H9 (cell line): ENCODE data around the gene HDAC1. TPM values are rescaled to one million over a fixed set of nuclear protein-coding genes. Genes with fewer than 3 reads are reported as not detected.

Experiments
- DNase-seq: peaks from one replicate; pipeline ENCODE4 v3.0.0-alpha.2; 2017
- H2AFZ ChIP-seq: one replicate; pipeline ENCODE4 v1.6.1; 2013; ENCODE audit warnings: mild to moderate bottlenecking, low read length, control low read depth, moderate library complexity
- H2AK5ac ChIP-seq: 2 replicates; pipeline ENCODE4 v1.6.1; 2013; ENCODE audit warnings: low read length, control low read depth, mixed read lengths; ENCODE audit not compliant: insufficient read length
- H2BK120ac ChIP-seq: one replicate; pipeline ENCODE4 v1.6.1; 2013; ENCODE audit warnings: low read depth, mild to moderate bottlenecking, low read length, control low read depth, inconsistent platforms; ENCODE audit not compliant: poor library complexity, severe bottlenecking
- H2BK12ac ChIP-seq: 2 replicates; pipeline ENCODE4 v1.6.1; 2013; ENCODE audit warnings: low read length, control low read depth, mixed read lengths, low read depth; ENCODE audit not compliant: insufficient read length
- H2BK15ac ChIP-seq: 2 replicates; pipeline ENCODE4 v1.6.1; 2013; ENCODE audit warnings: low read depth, low read length, control low read depth
- H2BK20ac ChIP-seq: one replicate; pipeline ENCODE4 v1.6.1; 2013; ENCODE audit warnings: low read depth, mild to moderate bottlenecking, low read length, control low read depth, inconsistent platforms; ENCODE audit not compliant: poor library complexity, severe bottlenecking
- H2BK5ac ChIP-seq: 2 replicates; pipeline ENCODE4 v1.6.1; 2013; ENCODE audit warnings: low read length, control low read depth, mixed read lengths; ENCODE audit not compliant: insufficient read length
- H3K14ac ChIP-seq: 2 replicates; pipeline ENCODE4 v1.6.1; 2013; ENCODE audit warnings: low read length, control low read depth; ENCODE audit not compliant: insufficient read depth
- H3K18ac ChIP-seq: 2 replicates; pipeline ENCODE4 v1.6.1; 2013; ENCODE audit warnings: low read depth, mild to moderate bottlenecking, mixed read lengths, low read length, control low read depth; ENCODE audit not compliant: insufficient read length
- H3K23ac ChIP-seq: 2 replicates; pipeline ENCODE4 v1.6.1; 2013; ENCODE audit warnings: low read length, control low read depth, mixed read lengths, low read depth; ENCODE audit not compliant: insufficient read length
- H3K23me2 ChIP-seq: 2 replicates; pipeline ENCODE4 v1.6.1; 2013; ENCODE audit warnings: low read depth, mild to moderate bottlenecking, mixed read lengths, low read length, control low read depth; ENCODE audit not compliant: insufficient read length, poor library complexity, severe bottlenecking
- H3K27ac ChIP-seq: 2 replicates; pipeline ENCODE4 v1.5.1; 2013; ENCODE audit warnings: low read length, control low read depth, mixed read lengths, low read depth; ENCODE audit not compliant: insufficient read length
- H3K27me3 ChIP-seq: 2 replicates; pipeline ENCODE4 v1.6.1; 2013; ENCODE audit warnings: low read length, control low read depth, inconsistent platforms; ENCODE audit not compliant: insufficient read depth
- H3K4ac ChIP-seq: 2 replicates; pipeline ENCODE4 v1.6.1; 2013; ENCODE audit warnings: low read depth, mild to moderate bottlenecking, control low read depth, inconsistent platforms, low read length, moderate library complexity
- H3K4me1 ChIP-seq: 2 replicates; pipeline ENCODE4 v1.6.1; 2013; ENCODE audit warnings: low read length, control low read depth, inconsistent platforms; ENCODE audit not compliant: insufficient read depth
- H3K4me2 ChIP-seq: 2 replicates; pipeline ENCODE4 v1.6.1; 2013; ENCODE audit warnings: low read length, control low read depth, mixed read lengths; ENCODE audit not compliant: insufficient read length, insufficient read depth
- H3K56ac ChIP-seq: 2 replicates; pipeline ENCODE4 v1.6.1; 2013; ENCODE audit warnings: low read depth, mild to moderate bottlenecking, mixed read lengths, low read length, control low read depth; ENCODE audit not compliant: insufficient read length
- H3K79me1 ChIP-seq: 2 replicates; pipeline ENCODE4 v1.6.1; 2013; ENCODE audit warnings: low read depth, mild to moderate bottlenecking, moderate library complexity, low read length, control low read depth, inconsistent platforms; ENCODE audit not compliant: insufficient read depth, poor library complexity, severe bottlenecking
- H3K79me2 ChIP-seq: 2 replicates; pipeline ENCODE4 v1.6.1; 2013; ENCODE audit warnings: low read length, control low read depth, inconsistent platforms; ENCODE audit not compliant: insufficient read depth
- H3K9ac ChIP-seq: 2 replicates; pipeline ENCODE4 v1.6.1; 2013; ENCODE audit warnings: low read length, control low read depth, mixed read lengths; ENCODE audit not compliant: insufficient read length; ENCODE audit errors: extremely low read depth
- H3K9me3 ChIP-seq: one replicate; pipeline ENCODE4 v1.6.1; 2013; ENCODE audit warnings: low read depth, low read length, inconsistent platforms; ENCODE audit not compliant: control insufficient read depth
- H3T11ph ChIP-seq: one replicate; pipeline ENCODE4 v1.6.1; 2013; ENCODE audit warnings: mild to moderate bottlenecking, low read length, control low read depth, inconsistent platforms
- H4K20me1 ChIP-seq: one replicate; pipeline ENCODE4 v1.6.1; 2013; ENCODE audit not compliant: control insufficient read depth, insufficient read length, insufficient read depth
- H4K5ac ChIP-seq: 2 replicates; pipeline ENCODE4 v1.6.1; 2013; ENCODE audit warnings: low read depth, mild to moderate bottlenecking, mixed read lengths, low read length, control low read depth; ENCODE audit not compliant: insufficient read length
- H4K8ac ChIP-seq: replicated peaks from 2 replicates; pipeline ENCODE4 v1.6.1; 2013; ENCODE audit warnings: low read length, control low read depth, mixed read lengths, low read depth; ENCODE audit not compliant: insufficient read length
- H4K91ac ChIP-seq: 2 replicates; pipeline ENCODE4 v1.6.1; 2013; ENCODE audit warnings: low read depth, mild to moderate bottlenecking, moderate library complexity, mixed read lengths, low read length, control low read depth; ENCODE audit not compliant: insufficient read length
- H3K27ac Mint-ChIP-seq, 3 experiments: 2 replicates in 2 of 3; 3 replicates in 1 of 3; pipeline ENCODE4 v1.8.0; 2020 to 2021; ENCODE audit warnings: mixed read lengths in 3 of 3, mild to moderate bottlenecking in 1 of 3, moderate library complexity in 1 of 3
- H3K27me3 Mint-ChIP-seq: 2 replicates; pipeline ENCODE4 v1.8.0; 2021; ENCODE audit warnings: low read depth, mild to moderate bottlenecking, moderate library complexity, mixed read lengths
- H3K36me3 Mint-ChIP-seq, 3 experiments: 2 replicates in 2 of 3; 3 replicates in 1 of 3; pipeline ENCODE4 v1.8.0; 2020 to 2021; ENCODE audit warnings: low read depth in 3 of 3, mixed read lengths in 3 of 3; ENCODE audit not compliant: insufficient read depth in 1 of 3
- H3K4me1 Mint-ChIP-seq, 2 experiments: 2 replicates each; pipeline ENCODE4 v1.8.0; 2020; ENCODE audit warnings: mixed read lengths in 2 of 2
- H3K4me3 Mint-ChIP-seq, 2 experiments: 2 replicates in 1 of 2; 3 replicates in 1 of 2; pipeline ENCODE4 v1.8.0; 2020 to 2021; ENCODE audit warnings: mild to moderate bottlenecking in 2 of 2, mixed read lengths in 2 of 2, moderate library complexity in 1 of 2
- H3K9me3 Mint-ChIP-seq, 2 experiments: 2 replicates in 1 of 2; 3 replicates in 1 of 2; pipeline ENCODE4 v1.8.0; 2020; ENCODE audit warnings: mild to moderate bottlenecking in 2 of 2, mixed read lengths in 2 of 2, moderate library complexity in 1 of 2
- WGBS: extraction: QIAGEN DNeasy Blood & Tissue Kit; methylation state at CpG from one replicate; pipeline ENCODE4 v1.1.7; 2013; ENCODE audit warnings: missing lambda C conversion rate, low lambda C conversion rate, mixed read lengths; ENCODE audit not compliant: insufficient read length; ENCODE audit errors: extremely low coverage; 5-methylcytosine and 5-hydroxymethylcytosine counted together
- total RNA-seq: library from RNA; stranded (reverse); gene quantifications from 2 replicates; pipeline ENCODE4 v1.2.1, GENCODE V29; 2021
- TF ChIP-seq, protein P1 (sequence below): fragments of 200-600 bp; sonication (generic); conservative IDR thresholded peaks from 3 replicates; pipeline ENCODE4 v1.8.0; 2021; ENCODE audit warnings: antibody characterized with exemption, mild to moderate bottlenecking

Gene HDAC1
- total RNA-seq, 1 experiment from 2014 or later, result 162 TPM

DNA sequence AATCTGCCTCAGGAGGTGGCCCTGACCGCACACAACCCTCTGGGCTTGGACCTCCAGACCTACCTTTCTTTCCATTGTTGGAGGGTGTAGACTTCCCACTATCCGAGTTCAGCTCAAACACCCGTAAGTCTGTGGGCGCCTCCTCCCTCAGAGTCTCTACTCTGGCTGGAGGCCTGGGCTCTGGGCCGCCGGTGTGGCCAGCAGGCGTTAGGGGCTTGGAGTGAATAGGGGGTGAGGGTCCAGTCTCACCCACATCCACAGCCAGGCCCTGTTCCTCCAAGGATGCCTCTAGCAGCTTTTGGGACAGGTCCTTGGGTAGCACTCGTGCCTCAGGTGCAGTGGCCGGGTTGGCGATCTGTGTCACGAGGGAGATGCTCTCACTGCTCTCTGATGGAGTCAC lies 84.3 kb downstream of the HDAC1 start:
- no peak overlapping the region for H2BK15ac ChIP-seq
- WGBS, result no CpG with 5 or more reads among the region's 11 CpGs
- no peaks in the 10 kb centered on the region for H3K27me3 ChIP-seq
- no peak overlapping the region for H3K18ac ChIP-seq
- no peak overlapping the region for H3K14ac ChIP-seq
- no peaks in the 10 kb centered on the region for H3K4me1 ChIP-seq
- no peak overlapping the region for H3K4ac ChIP-seq
- no peaks in the 10 kb centered on the region for H4K20me1 ChIP-seq
- TF ChIP-seq, protein P1, sequence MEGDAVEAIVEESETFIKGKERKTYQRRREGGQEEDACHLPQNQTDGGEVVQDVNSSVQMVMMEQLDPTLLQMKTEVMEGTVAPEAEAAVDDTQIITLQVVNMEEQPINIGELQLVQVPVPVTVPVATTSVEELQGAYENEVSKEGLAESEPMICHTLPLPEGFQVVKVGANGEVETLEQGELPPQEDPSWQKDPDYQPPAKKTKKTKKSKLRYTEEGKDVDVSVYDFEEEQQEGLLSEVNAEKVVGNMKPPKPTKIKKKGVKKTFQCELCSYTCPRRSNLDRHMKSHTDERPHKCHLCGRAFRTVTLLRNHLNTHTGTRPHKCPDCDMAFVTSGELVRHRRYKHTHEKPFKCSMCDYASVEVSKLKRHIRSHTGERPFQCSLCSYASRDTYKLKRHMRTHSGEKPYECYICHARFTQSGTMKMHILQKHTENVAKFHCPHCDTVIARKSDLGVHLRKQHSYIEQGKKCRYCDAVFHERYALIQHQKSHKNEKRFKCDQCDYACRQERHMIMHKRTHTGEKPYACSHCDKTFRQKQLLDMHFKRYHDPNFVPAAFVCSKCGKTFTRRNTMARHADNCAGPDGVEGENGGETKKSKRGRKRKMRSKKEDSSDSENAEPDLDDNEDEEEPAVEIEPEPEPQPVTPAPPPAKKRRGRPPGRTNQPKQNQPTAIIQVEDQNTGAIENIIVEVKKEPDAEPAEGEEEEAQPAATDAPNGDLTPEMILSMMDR, result no peak
- H3K9ac ChIP-seq, result no peak overlapping the region
- H2AK5ac ChIP-seq, result no peak overlapping the region
- no peaks in the 10 kb centered on the region for H3K4me1 Mint-ChIP-seq
- H2BK12ac ChIP-seq, result no peak overlapping the region
- no peaks in the 10 kb centered on the region for H3K9me3 ChIP-seq
- H2BK20ac ChIP-seq, result no peak overlapping the region
- no peaks in the 10 kb centered on the region for H3K79me1 ChIP-seq
- H3K23ac ChIP-seq, result no peak overlapping the region
- no peaks in the 10 kb centered on the region for H3K23me2 ChIP-seq
- H2BK5ac ChIP-seq, result no peak overlapping the region
- no peaks in the 10 kb centered on the region for H3K27me3 Mint-ChIP-seq
- H2BK120ac ChIP-seq, result no peak overlapping the region
- H4K5ac ChIP-seq, result no peak overlapping the region
- no peak overlapping the region for H3K56ac ChIP-seq
- no peak overlapping the region for H3K4me2 ChIP-seq
- no peak overlapping the region for H3K27ac Mint-ChIP-seq
- H3K4me3 Mint-ChIP-seq, result no peak overlapping the region
- H3T11ph ChIP-seq, result no peak overlapping the region
- no peak overlapping the region for H3K27ac ChIP-seq
- H4K91ac ChIP-seq, result no peak overlapping the region
- no peak overlapping the region for H2AFZ ChIP-seq
- no peaks in the 10 kb centered on the region for H3K79me2 ChIP-seq
- no peaks in the 10 kb centered on the region for H3K9me3 Mint-ChIP-seq
- peaks cover 26 to 87% (median 83%) of the 10 kb centered on the region in 3 experiments; a peak in 6 of 7 replicates for H3K36me3 Mint-ChIP-seq
- no peak overlapping the region for H4K8ac ChIP-seq
- no peak for DNase-seq
